ENCODE results near the gene FEM1A. TPM values are rescaled to one million over a fixed set of nuclear protein-coding genes. Genes with fewer than 3 reads are reported as not detected.
"Not testable (repeated sequence)": the region's sequence is repeated elsewhere in the genome, so short reads cannot be mapped to it uniquely, and the experiment has no call there.

FEM1A gene
- polyA plus RNA-seq, 3 donors: 2.0 to 2.1 (median 2.0) TPM

DNA sequence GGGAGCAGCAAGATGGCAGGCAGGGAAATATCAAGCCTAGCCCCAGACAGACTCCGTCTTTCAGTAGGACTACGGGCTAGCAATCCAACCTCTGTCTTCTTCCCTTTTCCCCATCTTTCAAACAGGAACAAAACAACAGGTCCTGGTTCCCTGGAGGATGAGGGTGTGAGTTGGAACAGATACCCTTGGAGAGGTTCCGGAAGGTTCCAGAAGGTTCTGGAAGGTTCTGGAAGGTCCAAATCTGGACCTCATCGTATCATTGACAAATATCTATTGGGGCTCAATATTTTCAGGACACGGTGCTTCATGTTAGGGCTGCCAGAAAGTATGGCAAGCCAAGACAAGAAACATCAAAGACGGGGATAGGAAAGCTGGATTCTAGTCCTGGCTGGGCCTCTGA lies 28.5 kb upstream of the FEM1A start:
- no peak for DNase-seq (ENCODE audit: extremely low read depth in 1 of 11, low read depth in 9 of 11, low spot score in 4 of 11)

DNA sequence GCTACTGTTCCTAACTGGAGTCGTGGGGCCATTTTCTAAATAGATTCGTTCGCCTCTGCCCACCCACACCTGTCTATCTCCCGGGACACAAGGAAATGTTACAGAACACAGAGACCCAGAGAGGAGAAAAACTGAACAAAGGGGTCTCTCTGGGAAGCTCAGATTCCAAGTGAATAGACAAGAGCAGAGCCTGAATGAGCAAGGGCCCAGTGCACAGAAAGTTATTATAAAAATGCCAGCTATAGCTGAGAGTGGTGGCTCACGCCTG lies 27.2 kb upstream of the FEM1A start:
- DNase-seq (ENCODE audit: extremely low read depth in 1 of 11, low read depth in 9 of 11, low spot score in 4 of 11): no peak

DNA sequence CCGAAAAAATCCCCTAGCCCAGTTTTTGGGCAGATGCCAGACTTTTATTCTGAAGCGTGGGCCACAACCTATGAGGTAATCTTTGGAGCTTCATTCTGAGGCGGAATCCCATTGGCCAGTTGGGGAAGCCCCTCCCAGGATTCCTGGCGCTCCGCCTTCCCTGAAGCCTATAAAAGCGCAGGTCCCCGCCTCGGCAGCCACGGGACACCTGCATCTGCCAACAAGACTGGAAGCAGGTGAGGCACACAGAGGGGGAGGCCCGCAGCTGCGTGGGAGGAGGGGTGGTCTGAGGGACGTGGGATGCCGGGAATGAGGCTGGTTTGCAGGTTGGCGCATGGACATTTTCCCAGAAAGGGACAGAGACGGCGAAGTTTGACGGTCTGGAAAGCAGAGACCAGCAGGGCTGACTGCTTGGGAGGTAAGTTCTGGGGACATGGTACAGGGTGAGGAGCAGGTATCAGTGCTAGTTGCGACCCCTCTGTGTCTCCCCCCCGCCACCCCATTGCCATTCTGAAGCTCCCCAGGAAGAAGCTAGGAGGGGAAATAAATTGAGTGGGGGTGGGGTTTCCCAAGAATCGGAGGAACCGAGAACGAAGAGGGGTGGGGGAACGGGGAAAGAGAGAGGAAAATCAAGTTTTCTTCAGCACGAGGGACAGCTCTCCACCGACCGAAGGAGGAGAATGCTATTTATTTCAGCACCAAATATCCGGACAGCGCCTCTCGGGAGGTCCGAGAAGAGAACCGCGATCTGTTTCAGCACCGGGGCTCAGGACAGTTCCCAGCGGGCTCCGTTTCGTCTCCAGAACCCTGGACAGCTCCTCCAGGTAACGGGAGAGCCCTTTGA lies 22.4 kb upstream of the FEM1A start:
- peak; percentile 81 to 98 (median 93) for DNase-seq (ENCODE audit: extremely low read depth in 1 of 11, low read depth in 9 of 11, low spot score in 4 of 11)

DNA sequence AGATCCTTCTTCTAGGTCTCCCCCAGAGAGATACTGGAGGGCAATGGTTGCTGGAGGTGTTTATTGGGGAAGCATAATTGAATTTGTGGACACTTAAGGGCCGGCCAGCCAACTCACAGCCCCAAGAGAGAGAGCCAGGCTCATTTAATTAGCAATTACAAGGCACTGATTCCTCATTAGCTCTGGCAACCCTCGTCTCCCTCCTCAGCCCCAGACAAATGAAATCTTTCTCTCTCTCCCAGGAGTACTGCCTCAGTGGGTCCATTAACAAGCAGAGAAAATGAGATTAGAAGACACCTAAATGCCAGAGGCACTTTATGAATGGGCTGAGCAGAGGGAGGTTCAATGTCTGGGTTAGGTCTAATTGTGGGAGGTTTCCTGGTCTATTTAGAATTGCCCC lies 19.0 kb upstream of the FEM1A start:
- no peak for DNase-seq (ENCODE audit: extremely low read depth in 1 of 11, low read depth in 9 of 11, low spot score in 4 of 11)

DNA sequence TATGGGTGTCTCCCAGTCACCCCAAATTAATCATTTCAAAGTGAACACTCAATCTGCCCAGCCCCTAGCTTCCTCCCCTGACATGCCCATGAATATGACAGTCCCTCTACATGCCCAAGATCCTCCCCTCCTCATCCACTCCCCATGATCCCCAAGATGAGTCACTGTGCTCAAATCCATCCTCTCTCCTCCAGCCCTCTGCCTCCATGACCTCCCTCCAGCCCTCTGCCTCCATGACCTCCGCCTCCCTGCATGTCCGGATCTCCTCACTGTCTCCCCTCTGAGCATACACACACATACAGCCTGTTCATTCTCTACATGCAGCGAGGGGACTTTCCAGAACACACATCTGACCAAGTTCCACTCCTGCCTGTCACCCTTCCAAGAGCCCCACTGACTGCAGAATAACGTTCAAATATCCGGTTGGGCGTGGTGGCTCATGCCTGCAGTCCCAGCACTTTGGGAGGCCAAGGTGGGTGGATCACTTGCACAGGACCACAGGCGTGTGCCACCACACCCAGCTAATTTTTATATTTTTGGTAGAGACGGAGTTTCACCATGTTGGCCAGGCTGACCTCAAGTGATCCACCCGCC lies 18.4 kb upstream of the FEM1A start:
- DNase-seq (ENCODE audit: extremely low read depth in 1 of 11, low read depth in 9 of 11, low spot score in 4 of 11): no peak

DNA sequence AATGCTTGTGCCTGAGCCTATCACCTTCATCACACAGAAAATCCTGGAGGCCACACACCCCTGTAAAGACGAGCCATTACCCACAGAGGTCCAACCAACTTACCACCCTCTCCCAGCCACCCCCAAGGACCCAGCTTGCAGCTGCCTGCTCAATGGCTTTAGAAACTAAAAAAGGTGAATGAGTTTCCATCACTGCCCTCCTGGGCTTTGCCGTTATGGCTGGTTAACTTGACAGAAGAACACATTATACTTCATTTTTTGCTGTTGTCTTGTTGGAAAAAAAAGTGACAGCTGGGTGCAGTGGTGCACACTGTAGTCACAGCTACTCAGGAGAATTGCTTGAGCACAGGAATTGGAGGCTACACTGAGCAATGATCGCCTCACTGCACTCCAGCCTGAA lies 17.4 kb upstream of the FEM1A start:
- no peak for DNase-seq (ENCODE audit: extremely low read depth in 1 of 11, low read depth in 9 of 11, low spot score in 4 of 11)

DNA sequence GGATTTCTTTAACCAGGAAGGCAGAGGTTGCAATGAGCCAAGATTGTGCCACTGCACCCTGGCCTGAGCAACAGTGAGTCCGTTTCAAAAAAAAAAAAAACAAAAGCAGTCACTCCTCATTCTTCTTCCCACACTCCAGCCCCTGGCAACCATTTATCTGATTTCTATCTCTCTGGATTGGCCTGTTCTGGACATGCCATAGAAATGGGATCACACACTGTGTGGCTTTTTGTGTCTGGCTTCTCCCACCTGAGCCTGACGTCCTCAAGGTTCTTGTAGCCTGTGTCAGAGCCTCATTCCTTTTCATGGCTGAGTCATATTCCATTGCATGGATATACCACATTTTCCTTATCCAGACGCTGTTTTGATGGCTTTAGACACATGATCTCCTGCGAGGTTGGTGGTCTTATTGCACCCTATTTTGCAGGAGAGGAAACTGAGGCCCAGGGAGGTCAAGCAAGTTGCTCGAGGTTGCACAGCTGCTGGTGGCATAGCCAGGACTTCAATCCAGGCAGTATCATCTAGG lies 15.8 kb upstream of the FEM1A start:
- no peak for DNase-seq (ENCODE audit: extremely low read depth in 1 of 11, low read depth in 9 of 11, low spot score in 4 of 11)

DNA sequence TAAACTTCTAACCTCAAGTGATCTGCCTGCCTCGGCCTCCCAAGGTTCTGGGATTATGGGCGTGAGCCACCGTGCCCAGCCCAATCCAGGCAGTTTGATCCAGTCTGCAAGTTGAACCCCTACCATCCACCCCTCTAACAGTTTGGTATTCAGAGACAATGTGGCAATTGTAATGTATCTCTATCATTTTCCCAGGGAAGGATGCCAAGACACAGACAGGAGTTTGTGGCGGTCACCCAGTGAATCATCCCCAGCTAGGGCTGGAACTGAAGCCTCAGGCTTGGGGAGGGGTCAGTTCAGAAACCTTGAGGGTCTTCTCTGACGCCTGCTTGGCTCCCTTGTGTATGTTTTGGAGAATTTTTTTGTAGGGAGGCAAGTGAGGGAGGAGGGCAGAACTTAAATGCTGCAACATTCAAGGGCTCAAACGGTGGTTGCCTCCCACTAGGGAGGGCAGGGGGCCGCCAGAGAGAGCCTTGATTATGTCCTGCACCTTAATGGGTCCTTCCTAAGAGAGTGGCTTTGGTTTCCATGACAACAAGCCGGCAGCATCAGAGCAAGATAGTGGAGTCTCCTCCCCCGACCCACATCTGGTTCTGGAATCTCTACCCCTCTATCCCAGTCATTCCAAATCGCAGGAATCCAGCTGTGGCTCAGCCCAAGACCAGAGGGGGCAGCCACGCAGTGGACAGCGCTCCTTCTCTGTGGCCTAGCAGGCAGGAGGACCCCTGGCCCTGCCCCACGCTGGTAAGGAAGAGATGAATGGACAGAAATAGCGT lies 14.9 kb upstream of the FEM1A start:
- no peak for DNase-seq (ENCODE audit: extremely low read depth in 1 of 11, low read depth in 9 of 11, low spot score in 4 of 11)

DNA sequence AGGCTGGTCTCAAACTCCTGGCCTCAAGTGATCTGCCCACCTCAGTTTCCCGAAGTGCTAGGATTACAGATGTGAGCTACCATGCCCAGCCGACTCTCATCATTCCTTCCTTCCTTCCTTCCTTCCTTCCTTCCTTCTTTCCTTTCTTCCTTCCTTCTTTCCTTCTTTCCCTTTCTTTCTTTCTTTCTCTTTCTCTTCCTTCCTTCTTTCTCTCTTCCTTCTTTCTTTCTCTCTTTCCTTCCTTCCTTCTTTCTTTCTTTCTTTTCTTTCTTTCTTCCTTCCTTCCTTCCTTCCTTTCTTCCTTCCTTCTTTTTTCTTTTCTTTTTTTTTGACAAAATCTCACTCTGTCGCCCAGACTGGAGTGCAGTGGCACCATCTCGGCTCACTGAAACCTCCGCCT lies 13.4 kb upstream of the FEM1A start:
- not testable (repeated sequence) for DNase-seq (ENCODE audit: extremely low read depth in 1 of 11, low read depth in 9 of 11, low spot score in 4 of 11)

DNA sequence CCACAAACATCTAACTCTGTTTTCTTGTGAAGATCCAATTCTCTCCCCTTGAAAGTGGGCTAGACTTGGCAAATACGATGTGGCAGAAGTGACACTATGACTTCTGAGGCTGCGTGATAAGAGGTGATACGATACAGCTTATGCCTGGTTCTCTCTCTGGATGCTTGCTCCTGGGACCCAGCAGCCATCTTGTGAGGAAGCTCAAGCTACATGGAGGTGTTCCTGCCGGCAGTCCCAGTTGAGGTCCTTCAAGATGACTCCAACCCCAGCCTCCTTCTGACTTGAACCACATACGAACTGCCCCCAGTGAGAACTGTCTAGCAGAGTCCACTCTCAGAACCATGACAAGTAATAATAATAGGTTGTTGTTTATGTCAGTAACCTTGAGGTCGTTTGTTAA lies 10.7 kb upstream of the FEM1A start:
- DNase-seq (ENCODE audit: extremely low read depth in 1 of 11, low read depth in 9 of 11, low spot score in 4 of 11): no peak

DNA sequence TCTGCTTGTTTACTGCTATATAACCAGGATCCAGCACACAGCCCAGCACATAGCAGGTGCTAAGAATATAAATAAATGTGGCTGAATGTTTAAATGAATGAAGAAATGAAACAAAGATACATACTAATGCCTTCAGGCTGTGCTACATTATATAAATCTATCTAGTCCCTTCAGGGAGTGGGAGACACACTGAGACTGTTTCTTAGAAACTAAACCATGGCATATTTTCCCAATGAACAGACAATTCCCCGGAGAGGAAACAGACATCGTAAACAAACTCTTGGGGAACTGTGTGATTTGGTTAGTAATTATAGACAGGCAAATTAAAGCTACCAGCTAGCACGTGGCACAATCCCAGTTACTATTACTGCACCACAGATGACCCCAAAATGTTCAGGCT lies 9.7 kb upstream of the FEM1A start:
- no peak for DNase-seq (ENCODE audit: extremely low read depth in 1 of 11, low read depth in 9 of 11, low spot score in 4 of 11)

DNA sequence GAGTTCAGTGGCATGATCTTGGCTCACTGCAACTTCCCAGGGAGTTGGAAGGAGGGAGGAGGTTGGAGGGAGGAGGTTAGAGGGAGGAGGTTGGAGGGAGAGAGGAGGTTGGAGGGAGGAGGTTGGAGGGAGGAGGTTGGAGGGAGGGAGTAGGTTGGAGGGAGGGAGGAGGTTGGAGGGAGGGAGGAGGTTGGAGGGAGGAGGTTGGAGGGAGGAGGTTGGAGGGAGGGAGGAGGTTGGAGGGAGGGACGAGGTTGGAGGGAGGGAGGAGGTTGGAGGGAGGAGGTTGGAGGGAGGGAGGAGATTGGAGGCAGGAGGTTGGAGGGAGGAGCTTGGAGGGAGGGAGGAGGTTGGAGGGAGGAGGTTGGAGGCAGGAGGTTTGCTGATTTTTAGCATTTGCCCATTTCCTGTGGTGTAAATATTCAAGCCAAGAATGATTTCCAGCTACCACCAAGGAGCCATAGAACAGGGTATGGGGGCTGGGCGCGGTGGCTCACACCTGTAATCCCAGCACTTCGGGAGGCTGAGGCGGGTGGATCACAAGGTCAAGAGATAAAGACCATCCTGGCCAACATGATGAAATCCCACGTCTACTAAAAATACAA lies 5.0 kb upstream of the FEM1A start:
- DNase-seq (ENCODE audit: extremely low read depth in 1 of 11, low read depth in 9 of 11, low spot score in 4 of 11): not testable (repeated sequence)

DNA sequence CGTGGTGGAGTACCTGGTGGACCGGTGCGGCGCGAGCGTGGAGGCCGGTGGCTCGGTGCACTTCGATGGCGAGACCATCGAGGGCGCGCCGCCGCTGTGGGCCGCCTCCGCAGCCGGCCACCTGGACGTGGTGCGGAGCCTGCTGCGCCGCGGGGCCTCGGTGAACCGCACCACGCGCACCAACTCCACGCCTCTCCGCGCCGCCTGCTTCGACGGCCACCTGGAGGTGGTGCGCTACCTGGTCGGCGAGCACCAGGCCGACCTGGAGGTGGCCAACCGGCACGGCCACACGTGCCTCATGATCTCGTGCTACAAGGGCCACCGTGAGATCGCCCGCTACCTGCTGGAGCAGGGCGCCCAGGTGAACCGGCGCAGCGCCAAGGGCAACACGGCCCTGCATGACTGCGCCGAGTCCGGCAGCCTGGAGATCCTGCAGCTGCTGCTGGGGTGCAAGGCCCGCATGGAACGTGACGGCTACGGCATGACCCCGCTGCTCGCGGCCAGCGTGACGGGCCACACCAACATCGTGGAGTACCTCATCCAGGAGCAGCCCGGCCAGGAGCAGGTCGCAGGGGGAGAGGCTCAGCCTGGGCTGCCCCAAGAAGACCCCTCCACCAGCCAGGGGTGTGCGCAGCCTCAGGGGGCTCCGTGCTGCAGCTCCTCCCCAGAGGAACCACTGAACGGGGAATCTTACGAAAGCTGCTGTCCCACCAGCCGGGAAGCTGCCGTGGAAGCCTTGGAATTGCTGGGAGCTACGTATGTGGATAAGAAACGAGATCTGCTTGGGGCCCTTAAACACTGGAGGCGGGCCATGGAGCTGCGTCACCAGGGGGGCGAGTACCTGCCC lies 708 bp downstream of the FEM1A start:
- DNase-seq (ENCODE audit: extremely low read depth in 1 of 11, low read depth in 9 of 11, low spot score in 4 of 11): not testable (repeated sequence)

DNA sequence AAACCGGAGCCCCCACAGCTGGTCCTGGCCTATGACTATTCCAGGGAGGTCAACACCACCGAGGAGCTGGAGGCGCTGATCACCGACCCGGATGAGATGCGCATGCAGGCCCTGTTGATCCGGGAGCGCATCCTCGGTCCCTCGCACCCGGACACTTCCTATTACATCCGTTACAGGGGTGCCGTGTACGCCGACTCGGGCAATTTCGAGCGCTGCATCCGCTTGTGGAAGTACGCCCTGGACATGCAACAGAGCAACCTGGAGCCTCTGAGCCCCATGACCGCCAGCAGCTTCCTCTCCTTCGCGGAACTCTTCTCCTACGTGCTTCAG lies 1.3 kb downstream of the FEM1A start:
- DNase-seq (ENCODE audit: extremely low read depth in 1 of 11, low read depth in 9 of 11, low spot score in 4 of 11): not testable (repeated sequence)

DNA sequence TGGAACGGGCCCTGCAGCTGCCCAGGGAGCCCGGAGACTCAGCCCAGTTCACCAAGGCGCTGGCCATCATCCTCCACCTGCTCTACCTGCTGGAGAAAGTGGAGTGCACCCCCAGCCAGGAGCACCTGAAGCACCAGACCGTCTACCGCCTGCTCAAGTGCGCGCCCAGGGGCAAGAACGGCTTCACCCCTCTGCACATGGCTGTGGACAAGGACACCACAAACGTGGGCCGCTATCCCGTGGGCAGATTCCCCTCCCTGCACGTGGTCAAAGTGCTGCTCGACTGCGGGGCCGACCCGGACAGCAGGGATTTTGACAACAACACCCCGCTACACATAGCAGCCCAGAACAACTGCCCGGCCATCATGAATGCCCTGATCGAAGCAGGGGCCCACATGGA lies 1.7 kb downstream of the FEM1A start:
- not testable (repeated sequence) for DNase-seq (ENCODE audit: extremely low read depth in 1 of 11, low read depth in 9 of 11, low spot score in 4 of 11)

DNA sequence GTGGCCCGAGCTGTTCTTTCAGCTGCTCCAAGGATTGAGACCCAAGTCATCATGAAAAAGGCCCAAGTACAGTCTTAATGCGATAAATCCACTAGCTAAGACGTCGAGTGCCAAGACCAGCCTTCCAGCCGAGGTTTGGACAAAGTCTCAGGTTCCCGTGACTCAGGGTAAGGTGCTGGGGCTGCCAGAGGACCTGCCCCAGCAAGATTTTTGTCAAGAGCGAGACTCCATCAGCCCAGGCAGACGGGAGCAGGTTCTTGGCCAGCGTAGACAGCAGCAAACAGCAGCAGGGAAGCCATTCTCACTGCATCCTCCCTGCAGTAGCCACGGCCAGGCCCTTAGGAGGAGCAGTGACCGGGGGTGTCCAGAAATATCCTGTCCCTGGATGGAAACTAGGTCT lies 3.4 kb downstream of the FEM1A start:
- DNase-seq (ENCODE audit: extremely low read depth in 1 of 11, low read depth in 9 of 11, low spot score in 4 of 11): no peak

DNA sequence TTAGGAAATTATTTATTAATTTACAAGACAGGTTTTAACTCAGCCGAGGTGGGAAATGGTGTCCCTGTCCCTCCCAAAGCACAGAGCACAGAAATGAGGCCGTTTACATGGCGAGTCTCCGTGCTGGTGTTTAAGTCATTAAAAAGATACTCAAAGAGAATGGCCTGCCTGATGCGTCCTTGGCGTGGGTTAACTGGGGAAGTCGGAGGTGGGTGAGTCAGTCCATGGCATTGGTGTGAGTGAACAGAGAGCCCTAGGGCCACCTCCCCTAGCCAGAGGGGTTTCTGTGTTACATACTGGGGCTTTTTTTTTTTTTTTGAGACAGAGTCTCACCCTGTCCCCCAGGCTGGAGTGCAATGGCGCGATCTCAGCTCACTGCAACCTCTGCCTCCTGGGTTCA lies 3.9 kb downstream of the FEM1A start:
- no peak for DNase-seq (ENCODE audit: extremely low read depth in 1 of 11, low read depth in 9 of 11, low spot score in 4 of 11)

DNA sequence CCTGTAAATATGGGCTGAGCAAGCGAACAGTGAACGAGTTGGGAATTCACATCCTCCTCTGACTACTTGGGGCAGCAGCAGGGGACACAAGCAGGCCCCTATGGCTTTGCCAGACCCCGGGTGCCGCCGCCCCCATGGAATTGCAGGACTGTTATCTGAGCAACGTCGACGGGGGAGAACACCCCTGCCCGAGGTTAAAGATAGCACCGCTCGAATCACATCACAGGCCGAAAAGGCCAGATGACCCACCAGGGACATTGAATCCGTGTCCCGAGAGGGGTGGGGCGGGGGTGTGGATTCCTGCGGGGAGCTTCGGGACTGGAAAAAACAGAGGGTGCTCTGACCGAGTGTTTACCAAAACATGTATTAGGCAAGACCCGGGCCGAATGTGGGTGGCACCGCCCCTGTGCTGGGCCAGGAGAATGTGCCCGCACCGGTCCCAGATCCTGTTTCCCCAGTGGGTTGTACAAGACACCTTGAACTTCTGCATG lies 9.1 kb downstream of the FEM1A start:
- no peak for DNase-seq (ENCODE audit: extremely low read depth in 1 of 11, low read depth in 9 of 11, low spot score in 4 of 11)

DNA sequence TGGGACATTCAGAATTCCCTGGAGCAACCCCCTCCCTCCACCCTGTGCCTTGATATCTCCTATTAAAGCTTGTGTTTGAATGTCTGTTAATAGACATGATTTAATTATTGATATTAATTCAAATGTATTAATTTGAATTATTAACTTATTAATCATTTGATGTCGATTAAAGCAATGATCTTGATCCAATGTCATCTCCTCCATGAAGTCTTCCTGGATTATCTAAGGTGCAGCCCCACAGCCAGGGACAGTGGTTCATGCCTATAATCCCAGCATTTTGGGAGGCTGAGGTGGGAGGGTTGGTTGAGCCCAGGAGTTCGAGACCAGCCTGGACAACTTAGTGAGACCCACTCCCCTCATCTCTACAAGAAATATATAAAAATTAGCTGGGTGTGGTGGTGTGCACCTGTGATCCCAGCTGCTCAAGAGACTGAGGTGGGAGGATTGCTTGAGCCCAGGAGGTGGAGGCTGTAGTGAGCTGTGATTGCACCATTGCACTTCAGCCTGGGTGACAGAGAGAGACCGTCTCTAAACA lies 9.6 kb downstream of the FEM1A start:
- no peak for DNase-seq (ENCODE audit: extremely low read depth in 1 of 11, low read depth in 9 of 11, low spot score in 4 of 11)
